ENCODE data around the gene MCCD1.
"Not testable (repeated sequence)": the region's sequence is repeated elsewhere in the genome, so short reads cannot be mapped to it uniquely, and the experiment has no call there.

Gene MCCD1

DNA sequence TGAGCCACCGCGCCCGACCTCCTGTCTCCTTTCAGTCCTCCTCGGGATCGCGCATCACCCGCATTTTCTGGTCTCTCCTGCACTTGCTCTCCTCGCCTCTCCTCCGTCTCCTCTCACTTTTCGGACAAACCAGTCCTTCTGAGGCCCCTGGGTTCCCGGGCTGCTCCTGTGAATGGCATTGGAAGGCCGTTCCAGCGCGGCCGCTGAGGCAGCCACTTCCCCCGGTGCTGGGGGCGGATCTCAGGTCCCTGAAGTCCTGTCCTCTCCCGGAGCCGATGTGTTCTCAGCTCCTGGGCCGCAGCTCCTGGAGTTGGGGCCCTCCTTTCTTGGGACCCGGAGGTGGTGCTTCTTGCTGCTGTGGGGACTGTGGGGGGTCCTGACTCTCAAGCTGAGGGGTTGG lies 30.0 kb upstream of the MCCD1 start:
- TF ChIP-seq, protein P1, sequence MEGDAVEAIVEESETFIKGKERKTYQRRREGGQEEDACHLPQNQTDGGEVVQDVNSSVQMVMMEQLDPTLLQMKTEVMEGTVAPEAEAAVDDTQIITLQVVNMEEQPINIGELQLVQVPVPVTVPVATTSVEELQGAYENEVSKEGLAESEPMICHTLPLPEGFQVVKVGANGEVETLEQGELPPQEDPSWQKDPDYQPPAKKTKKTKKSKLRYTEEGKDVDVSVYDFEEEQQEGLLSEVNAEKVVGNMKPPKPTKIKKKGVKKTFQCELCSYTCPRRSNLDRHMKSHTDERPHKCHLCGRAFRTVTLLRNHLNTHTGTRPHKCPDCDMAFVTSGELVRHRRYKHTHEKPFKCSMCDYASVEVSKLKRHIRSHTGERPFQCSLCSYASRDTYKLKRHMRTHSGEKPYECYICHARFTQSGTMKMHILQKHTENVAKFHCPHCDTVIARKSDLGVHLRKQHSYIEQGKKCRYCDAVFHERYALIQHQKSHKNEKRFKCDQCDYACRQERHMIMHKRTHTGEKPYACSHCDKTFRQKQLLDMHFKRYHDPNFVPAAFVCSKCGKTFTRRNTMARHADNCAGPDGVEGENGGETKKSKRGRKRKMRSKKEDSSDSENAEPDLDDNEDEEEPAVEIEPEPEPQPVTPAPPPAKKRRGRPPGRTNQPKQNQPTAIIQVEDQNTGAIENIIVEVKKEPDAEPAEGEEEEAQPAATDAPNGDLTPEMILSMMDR (IDR thresholded peaks at IDR 0.05; ENCODE audit: low read depth, low read length) = no peak
- H3K4me3 ChIP-seq (ENCODE audit: low read depth, low read length) = peak overlapping the region; percentile 12; the same call in 1 of the 2 replicates

DNA sequence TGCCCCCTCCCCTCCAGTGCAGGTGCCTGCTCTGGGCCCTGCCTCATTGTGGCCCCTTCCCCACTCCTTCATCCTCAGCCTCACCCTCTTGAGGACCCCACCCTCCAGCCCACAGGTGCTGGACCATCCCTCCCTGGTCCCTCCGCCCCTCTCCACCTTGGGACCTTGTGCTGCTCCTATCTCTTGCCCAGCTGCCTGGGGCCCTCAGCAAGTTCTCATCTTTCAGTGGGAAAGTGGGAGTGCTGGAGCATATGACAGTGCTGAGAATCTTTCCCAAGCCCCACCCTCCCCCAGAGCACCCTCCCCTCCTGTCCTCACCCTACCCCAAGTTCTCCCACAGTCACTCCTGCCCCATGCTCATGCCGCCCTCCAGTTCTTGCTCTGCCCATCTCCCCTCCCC lies 29.1 kb upstream of the MCCD1 start:
- H3K4me3 ChIP-seq (ENCODE audit: low read depth, low read length) = not testable (repeated sequence)

DNA sequence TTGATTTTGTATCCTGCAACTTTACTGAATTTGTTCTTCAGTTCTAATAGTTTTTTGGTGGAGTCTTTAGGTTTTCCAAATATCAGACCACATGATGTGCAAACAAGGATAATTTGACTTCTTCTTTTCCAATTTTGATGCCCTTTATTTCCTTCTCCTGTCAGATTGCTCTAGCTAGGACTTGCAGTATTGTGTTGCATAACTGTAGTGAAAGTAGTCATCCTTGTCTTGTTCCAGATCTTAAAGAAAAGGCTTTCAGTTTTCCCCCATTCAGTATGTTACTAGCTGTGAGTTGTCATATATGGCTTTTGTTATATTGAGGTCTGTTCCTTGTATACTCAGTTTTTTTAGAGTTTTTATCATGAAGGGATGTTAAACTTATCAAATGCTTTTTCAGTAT lies 26.2 kb upstream of the MCCD1 start:
- TF ChIP-seq, protein P1 (IDR thresholded peaks at IDR 0.05; ENCODE audit: low read depth, low read length) = no peak
- H3K4me3 ChIP-seq (ENCODE audit: low read depth, low read length) = no peak overlapping the region

DNA sequence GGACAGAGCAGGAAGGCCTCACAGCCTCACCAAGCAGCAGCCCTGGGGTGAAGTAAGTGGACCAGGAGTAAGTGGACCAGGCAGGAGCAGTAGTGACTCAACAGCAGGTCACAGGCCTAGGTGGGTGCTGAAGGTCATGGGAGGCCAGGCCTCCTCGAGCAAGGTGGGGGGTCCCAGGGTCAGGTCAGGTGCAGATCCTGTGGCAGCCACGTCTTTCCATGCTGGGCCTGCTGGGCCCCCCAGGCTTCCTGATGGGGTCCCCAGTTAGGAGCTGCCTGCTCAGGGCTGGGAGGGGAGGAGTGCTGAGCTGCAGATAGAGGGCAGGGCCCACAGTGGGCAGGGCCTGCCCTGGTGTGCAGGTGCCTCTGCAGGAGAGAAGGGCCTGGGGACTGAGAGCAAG lies 19.7 kb upstream of the MCCD1 start:
- H3K4me3 ChIP-seq (ENCODE audit: low read depth, low read length) = not testable (repeated sequence)

DNA sequence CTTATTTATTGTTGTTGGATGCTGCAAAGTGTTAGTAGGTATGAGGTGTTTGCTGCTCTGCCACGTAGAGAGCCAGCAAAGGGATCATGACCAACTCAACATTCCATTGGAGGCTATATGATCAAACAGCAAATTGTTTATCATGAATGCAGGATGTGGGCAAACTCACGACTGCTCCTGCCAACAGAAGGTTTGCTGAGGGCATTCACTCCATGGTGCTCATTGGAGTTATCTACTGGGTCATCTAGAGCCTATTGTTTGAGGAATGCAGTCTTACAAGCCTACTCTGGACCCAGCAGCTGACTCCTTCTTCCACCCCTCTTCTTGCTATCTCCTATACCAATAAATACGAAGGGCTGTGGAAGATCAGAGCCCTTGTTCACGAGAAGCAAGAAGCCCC lies 18.8 kb upstream of the MCCD1 start:
- no peak overlapping the region for H3K4me3 ChIP-seq (ENCODE audit: low read depth, low read length)
- TF ChIP-seq, protein P1 (IDR thresholded peaks at IDR 0.05; ENCODE audit: low read depth, low read length) = no peak

DNA sequence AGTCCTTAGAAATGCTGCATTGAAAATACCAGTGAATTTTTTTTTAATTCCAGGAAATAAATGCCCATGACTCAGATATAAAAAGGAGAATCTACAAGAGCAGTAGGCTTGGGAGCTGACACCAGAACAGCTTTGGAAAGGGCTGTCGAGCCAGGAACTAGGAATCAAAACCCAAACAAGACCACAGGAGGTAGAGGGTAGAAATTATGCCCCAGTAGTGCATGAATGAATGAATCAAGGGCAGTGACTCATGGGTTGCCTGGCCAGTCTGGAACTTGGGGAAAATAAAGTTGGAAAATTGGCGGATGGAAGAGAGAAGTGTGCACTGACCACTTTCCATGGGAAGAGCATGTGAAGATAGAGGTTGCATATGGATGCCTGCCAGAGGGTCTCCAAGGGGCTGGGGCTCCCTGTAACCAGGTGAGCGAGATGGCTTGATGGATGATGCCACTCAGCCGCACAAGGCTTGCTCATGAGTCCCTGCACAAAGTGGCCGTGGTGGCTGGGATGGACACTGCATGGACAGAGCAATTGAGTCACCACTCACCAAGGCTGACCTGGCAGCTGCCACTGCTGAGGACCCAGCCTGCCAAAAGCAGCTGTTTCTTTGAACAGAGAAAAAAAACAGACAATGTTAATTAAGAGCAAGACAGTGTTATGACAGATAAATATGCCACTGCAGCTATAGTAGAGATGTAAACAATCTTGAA lies 15.2 kb upstream of the MCCD1 start:
- TF ChIP-seq, protein P1 (IDR thresholded peaks at IDR 0.05; ENCODE audit: low read depth, low read length) = no peak
- no peak overlapping the region for H3K4me3 ChIP-seq (ENCODE audit: low read depth, low read length)

DNA sequence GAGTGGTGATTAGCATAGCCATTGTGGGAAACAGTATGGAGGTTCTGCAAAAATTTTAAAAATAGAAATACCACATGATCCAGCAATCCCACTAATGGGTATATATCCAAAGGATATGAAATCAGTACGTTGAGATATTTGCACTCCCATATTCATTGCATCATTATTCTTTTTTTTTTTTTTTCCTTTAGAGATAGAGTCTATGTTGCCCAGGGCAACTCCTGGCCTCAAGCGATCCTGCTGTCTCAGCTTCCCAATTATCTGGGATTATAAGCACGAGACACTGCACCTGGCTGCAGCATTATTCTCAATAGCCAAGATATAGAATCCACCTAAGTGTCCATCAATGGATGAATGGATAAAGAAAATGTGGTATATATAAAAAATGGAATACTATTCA lies 6.9 kb upstream of the MCCD1 start:
- no peak overlapping the region for H3K4me3 ChIP-seq (ENCODE audit: low read depth, low read length)
- TF ChIP-seq, protein P1 (IDR thresholded peaks at IDR 0.05; ENCODE audit: low read depth, low read length) = no peak

DNA sequence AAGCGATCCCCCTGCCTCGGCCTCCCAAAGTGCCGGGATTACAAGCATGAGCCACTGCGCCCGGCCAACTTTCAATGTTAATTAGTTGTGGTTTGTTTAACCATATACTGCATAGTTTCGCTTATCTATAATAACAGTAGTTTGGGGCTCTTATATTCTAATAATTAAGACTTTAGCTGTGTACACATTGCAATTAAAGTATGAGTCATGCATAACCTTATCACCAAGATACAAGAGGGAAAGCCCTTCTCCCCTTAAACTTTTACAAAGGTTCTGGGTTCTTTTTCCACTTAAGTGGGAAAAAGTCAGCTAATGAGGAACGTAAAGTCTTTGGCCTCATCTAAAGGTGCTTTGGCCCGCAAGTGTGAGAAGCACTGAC lies 3.2 kb upstream of the MCCD1 start:
- TF ChIP-seq, protein P1 (IDR thresholded peaks at IDR 0.05; ENCODE audit: low read depth, low read length) = no peak

More for the DNA sequence above, 3.2 kb upstream of the MCCD1 start:
- H3K4me3 ChIP-seq (ENCODE audit: low read depth, low read length) = no peak overlapping the region
